ENCODE results near the gene SH3BGR. TPM values are rescaled to one million over a fixed set of nuclear protein-coding genes. Genes with fewer than 3 reads are reported as not detected.

Gene SH3BGR
- total and polyA plus RNA-seq, 2 of the 8 experiments (the other 6 are each of a cell fraction or from before 2014, with no cell fraction given) = 2.1 to 5.9 TPM

- TF ChIP-seq PHF8 (conservative IDR thresholded peaks at IDR 0.05; ENCODE audit: low read depth, low read length) = no peak
- TF ChIP-seq SAP30 (IDR thresholded peaks at IDR 0.05; ENCODE audit: insufficient read depth, insufficient replicate concordance, low read length) = no peak
- Histone ChIP-seq H3K36me3 (ENCODE audit: control insufficient read depth in 2 of 4, insufficient read depth in 4 of 4, low read length in 3 of 4) (peaks cover 0 to 3% (median 1%) of the 10 kb centered on the region in 4 experiments; a peak in 1 of 8 replicates), H3K4ac (replicated peaks; ENCODE audit: insufficient read length, low read depth, low read length) (no peak overlapping the region), H2AFZ (ENCODE audit: low read length) (no peak overlapping the region), H3K56ac (replicated peaks; ENCODE audit: insufficient read length, low read depth, low read length) (no peak overlapping the region), H3K18ac (ENCODE audit: extremely low read depth, low read length) (no peak overlapping the region), H2BK15ac (ENCODE audit: low read length) (no peak overlapping the region), H4K20me1 (replicated peaks in 1 of 2; ENCODE audit: control insufficient read depth in 1 of 2, insufficient read depth in 2 of 2, low read length in 2 of 2) (no peaks in the 10 kb centered on the region), H3K9ac (replicated peaks in 1 of 4; ENCODE audit: extremely low read depth in 1 of 4, low read depth in 3 of 4, low read length in 3 of 4) (no peak overlapping the region), H3K27ac (ENCODE audit: low read depth, low read length) (no peak overlapping the region), H2BK120ac (replicated peaks; ENCODE audit: low read depth, low read length) (no peak overlapping the region), H3K23me2 (ENCODE audit: low read depth, low read length) (no peaks in the 10 kb centered on the region), H3K23ac (ENCODE audit: insufficient read length) (no peak overlapping the region), H3K9me3 (ENCODE audit: insufficient read depth in 2 of 2, low read depth in 1 of 2, low read length in 1 of 2) (peaks cover 0 to 5% of the 10 kb centered on the region in 2 experiments; a peak in 1 of 4 replicates), H2BK5ac (ENCODE audit: low read depth, low read length) (no peak overlapping the region), H3K79me2 (ENCODE audit: control insufficient read depth in 1 of 2, insufficient read depth in 2 of 2, low read length in 2 of 2) (no peaks in the 10 kb centered on the region), H2BK12ac (ENCODE audit: low read depth, low read length) (no peak overlapping the region), H3K4me2 (ENCODE audit: insufficient read depth in 1 of 2, low read depth in 2 of 2, low read length in 2 of 2) (no peak overlapping the region), H4K5ac (ENCODE audit: insufficient read length, low read depth, low read length) (no peak overlapping the region), H3K27me3 (replicated peaks in 1 of 4; ENCODE audit: control insufficient read depth in 3 of 4, extremely low read depth in 1 of 4, insufficient read depth in 3 of 4, low read length in 3 of 4) (no peaks in the 10 kb centered on the region), H4K8ac (ENCODE audit: extremely low read depth, insufficient read depth, low read length) (no peak overlapping the region), H3K4me1 (replicated peaks in 1 of 4; ENCODE audit: control insufficient read depth in 3 of 4, insufficient read depth in 4 of 4, low read length in 3 of 4) (no peaks in the 10 kb centered on the region), H2AK5ac (ENCODE audit: low read depth, low read length) (no peak overlapping the region), H2BK20ac (ENCODE audit: low read length) (no peak overlapping the region), H4K91ac (replicated peaks; ENCODE audit: insufficient read length, low read length) (no peak overlapping the region), H3K14ac (ENCODE audit: insufficient read length) (no peak overlapping the region), H3K79me1 (ENCODE audit: low read depth, low read length) (no peaks in the 10 kb centered on the region), H3K4me3 (ENCODE audit: extremely low read depth in 1 of 4, insufficient read depth in 2 of 4, low read depth in 3 of 4, low read length in 4 of 4) (no peak overlapping the region)
- CTCF ChIA-PET (ENCODE audit: partially characterized antibody) = interaction anchor here (1.1 kb wide), 1 partner anchor 15 kb away, joined by 3 read pairs; no protein-coding TSS in a partner anchor
- DNase-seq (ENCODE audit: low read depth in 1 of 2, low spot score in 2 of 2) = no peak
- 92% methylated on average over 2 of the region's 2 CpGs; no CpG with 5 or more reads in 1 of the 2 experiments for WGBS, 2 experiments (ENCODE audit: extremely low coverage in 1 of 2, insufficient coverage in 1 of 2, insufficient read length in 1 of 2, insufficient replicate concordance in 2 of 2, low coverage in 1 of 2, low lambda C conversion rate in 2 of 2, missing lambda C conversion rate in 1 of 2)
- POLR2A ChIA-PET (ENCODE audit: partially characterized antibody) = no interaction called here
- FAIRE-seq = no peak
Measured at GRCh38 chr21:39406065-39406464, 45.7 kb upstream of the SH3BGR start.
